Osteocyte (in vitro differentiated cells): ENCODE data around the gene RAPGEF5. TPM values are rescaled to one million over a fixed set of nuclear protein-coding genes. Genes with fewer than 3 reads are reported as not detected.

Experiments used
- DNase-seq: peaks from one replicate; pipeline ENCODE4 v3.0.0; 2021; ENCODE audit warnings: mixed read lengths; ENCODE audit not compliant: unreplicated experiment; ENCODE audit errors: extremely low spot score
- H3K27ac Mint-ChIP-seq: one replicate; pipeline ENCODE4 v1.8.0; 2021; ENCODE audit warnings: mild to moderate bottlenecking, mixed read lengths; ENCODE audit not compliant: unreplicated experiment
- H3K27me3 Mint-ChIP-seq: one replicate; pipeline ENCODE4 v1.8.0; 2021; ENCODE audit warnings: mixed read lengths; ENCODE audit not compliant: unreplicated experiment
- H3K36me3 Mint-ChIP-seq: one replicate; pipeline ENCODE4 v1.8.0; 2021; ENCODE audit warnings: mixed read lengths; ENCODE audit not compliant: unreplicated experiment
- H3K4me1 Mint-ChIP-seq: one replicate; pipeline ENCODE4 v1.8.0; 2021; ENCODE audit warnings: mixed read lengths; ENCODE audit not compliant: unreplicated experiment
- H3K4me3 Mint-ChIP-seq: one replicate; pipeline ENCODE4 v1.8.0; 2021; ENCODE audit warnings: mild to moderate bottlenecking, moderate library complexity, mixed read lengths; ENCODE audit not compliant: unreplicated experiment
- H3K9me3 Mint-ChIP-seq: one replicate; pipeline ENCODE4 v1.8.0; 2021; ENCODE audit warnings: mixed read lengths; ENCODE audit not compliant: unreplicated experiment
- total RNA-seq: library from RNA; stranded (reverse); gene quantifications from 2 replicates; pipeline ENCODE4 v1.2.1, GENCODE V29; 2021
- TF ChIP-seq, protein P1 (sequence below): fragments of 200-600 bp; sonication (generic); IDR thresholded peaks from 2 replicates; pipeline ENCODE4 v1.5.0; 2021; ENCODE audit warnings: antibody characterized with exemption, mild to moderate bottlenecking, moderate library complexity

Gene RAPGEF5
- total RNA-seq, 1 donor from 2014 or later = 0.27 TPM

DNA sequence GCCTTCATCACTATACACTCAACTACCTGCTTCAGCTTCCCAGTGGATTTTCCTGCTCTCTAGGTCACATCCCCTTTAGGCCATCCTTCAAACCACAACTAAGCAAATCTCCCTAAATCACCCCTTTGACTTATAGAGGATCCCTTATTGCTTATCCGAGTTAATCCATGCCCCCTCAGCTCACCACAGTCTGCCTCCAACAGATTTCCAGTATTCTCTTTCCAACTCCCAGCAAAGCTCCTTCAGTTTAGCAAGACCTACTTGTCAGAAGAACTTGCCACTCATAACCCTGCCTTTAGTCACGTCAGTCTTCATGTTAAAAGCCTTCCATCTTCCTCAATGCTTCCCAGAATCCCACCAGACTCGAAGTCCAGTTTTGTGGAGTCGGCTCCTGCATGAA lies 38.6 kb downstream of the RAPGEF5 start:
- Mint-ChIP-seq H3K4me3 (no peak overlapping the region), H3K4me1 (no peaks in the 10 kb centered on the region), H3K27me3 (peaks cover 2% of the 10 kb centered on the region), H3K36me3 (no peaks in the 10 kb centered on the region), H3K9me3 (no peaks in the 10 kb centered on the region), H3K27ac (no peak overlapping the region)
- TF ChIP-seq, protein P1, sequence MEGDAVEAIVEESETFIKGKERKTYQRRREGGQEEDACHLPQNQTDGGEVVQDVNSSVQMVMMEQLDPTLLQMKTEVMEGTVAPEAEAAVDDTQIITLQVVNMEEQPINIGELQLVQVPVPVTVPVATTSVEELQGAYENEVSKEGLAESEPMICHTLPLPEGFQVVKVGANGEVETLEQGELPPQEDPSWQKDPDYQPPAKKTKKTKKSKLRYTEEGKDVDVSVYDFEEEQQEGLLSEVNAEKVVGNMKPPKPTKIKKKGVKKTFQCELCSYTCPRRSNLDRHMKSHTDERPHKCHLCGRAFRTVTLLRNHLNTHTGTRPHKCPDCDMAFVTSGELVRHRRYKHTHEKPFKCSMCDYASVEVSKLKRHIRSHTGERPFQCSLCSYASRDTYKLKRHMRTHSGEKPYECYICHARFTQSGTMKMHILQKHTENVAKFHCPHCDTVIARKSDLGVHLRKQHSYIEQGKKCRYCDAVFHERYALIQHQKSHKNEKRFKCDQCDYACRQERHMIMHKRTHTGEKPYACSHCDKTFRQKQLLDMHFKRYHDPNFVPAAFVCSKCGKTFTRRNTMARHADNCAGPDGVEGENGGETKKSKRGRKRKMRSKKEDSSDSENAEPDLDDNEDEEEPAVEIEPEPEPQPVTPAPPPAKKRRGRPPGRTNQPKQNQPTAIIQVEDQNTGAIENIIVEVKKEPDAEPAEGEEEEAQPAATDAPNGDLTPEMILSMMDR = no peak
- no peak for DNase-seq

DNA sequence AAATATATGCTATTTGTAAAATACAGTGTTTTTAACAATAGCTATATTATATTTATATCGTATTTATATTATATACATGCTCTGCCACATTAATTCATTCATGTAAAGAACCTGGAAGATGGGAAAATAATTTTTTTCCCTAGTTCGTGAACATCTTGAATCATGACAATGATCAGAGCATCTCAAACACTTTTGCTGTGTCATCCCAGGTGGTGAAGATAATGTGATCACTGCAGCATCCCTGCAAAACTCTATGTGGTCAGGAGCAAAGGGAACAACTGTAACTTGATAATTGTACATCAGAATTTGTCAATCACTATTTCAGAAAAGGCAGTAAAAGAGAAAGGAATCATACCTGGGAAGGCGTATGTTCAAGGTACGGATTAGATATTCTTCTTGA lies 39.3 kb downstream of the RAPGEF5 start:
- H3K27ac Mint-ChIP-seq = no peak overlapping the region

DNA sequence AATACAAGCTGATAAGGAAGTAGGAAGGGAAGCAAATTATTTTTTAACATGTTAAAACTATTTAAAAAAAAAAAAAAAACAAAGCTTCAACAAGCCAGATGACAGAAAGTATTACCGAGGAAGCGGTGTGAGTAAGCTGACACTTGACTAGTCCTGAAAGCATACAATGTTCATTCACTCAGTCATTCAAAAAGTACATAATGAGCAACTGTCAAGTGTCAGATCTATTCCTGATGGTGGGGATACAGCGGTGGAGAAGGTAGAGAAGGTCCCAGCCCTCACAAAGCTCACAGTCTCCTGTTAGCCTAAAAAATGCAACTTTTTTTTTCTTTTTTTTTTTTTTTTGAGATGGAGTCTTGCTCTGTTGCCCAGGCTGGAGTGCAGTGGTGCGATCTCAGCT lies 40.0 kb downstream of the RAPGEF5 start:
- no peaks in the 10 kb centered on the region for H3K9me3 Mint-ChIP-seq
- H3K4me3 Mint-ChIP-seq = no peak overlapping the region
- H3K27me3 Mint-ChIP-seq = peaks cover 2% of the 10 kb centered on the region
- no peak for DNase-seq
- no peaks in the 10 kb centered on the region for H3K36me3 Mint-ChIP-seq
- no peaks in the 10 kb centered on the region for H3K4me1 Mint-ChIP-seq
- no peak overlapping the region for H3K27ac Mint-ChIP-seq
- TF ChIP-seq, protein P1 = no peak

More for the DNA sequence above, 39.3 kb downstream of the RAPGEF5 start:
- H3K9me3 Mint-ChIP-seq = no peaks in the 10 kb centered on the region
- TF ChIP-seq, protein P1 = no peak
- no peaks in the 10 kb centered on the region for H3K4me1 Mint-ChIP-seq
- DNase-seq = no peak
- H3K36me3 Mint-ChIP-seq = no peaks in the 10 kb centered on the region
- no peak overlapping the region for H3K4me3 Mint-ChIP-seq
- H3K27me3 Mint-ChIP-seq = peaks cover 2% of the 10 kb centered on the region

DNA sequence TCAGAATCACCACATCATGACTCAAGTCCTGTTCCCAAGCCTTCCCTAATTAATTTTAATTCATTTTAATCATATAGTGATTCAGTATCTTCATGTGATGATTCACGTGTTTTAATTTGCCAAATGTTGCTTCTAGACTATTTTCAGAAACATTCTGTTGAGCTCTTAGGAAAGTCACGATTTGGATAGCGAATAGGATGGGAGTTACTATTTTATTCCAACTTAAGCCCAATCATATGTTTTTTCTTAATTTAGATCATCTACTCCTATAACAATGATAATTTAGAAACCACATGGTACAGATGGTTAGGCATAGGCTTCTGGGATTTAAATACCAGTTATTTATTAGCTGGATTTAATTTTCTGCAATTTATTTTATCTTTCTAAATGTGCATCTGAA lies 49.1 kb downstream of the RAPGEF5 start:
- TF ChIP-seq, protein P1 = no peak
- DNase-seq = no peak
- Mint-ChIP-seq H3K4me1 (no peaks in the 10 kb centered on the region), H3K27ac (no peak overlapping the region), H3K27me3 (no peaks in the 10 kb centered on the region), H3K9me3 (peaks cover 12% of the 10 kb centered on the region), H3K4me3 (no peak overlapping the region), H3K36me3 (no peaks in the 10 kb centered on the region)

DNA sequence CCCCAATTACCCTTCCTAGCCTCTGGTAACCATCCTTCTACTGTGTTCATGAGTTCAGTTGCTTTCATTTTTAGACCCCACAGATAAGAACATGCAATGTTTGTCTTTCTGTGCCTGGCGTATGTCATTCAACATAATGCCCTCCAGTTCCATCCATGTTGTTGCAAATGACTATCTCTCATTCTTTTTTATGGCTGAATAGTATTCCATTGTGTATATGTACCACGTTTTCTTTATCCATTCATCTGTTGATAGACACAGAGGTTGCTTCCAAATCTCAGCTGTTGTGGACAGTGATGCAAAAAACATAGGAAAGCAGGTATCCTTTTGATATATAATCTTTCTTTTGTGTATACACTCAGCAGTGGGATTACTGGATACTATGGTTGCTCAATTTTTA lies 51.2 kb downstream of the RAPGEF5 start:
- no peak overlapping the region for H3K4me3 Mint-ChIP-seq
- no peak overlapping the region for H3K27ac Mint-ChIP-seq
- peaks cover 12% of the 10 kb centered on the region for H3K9me3 Mint-ChIP-seq
- H3K27me3 Mint-ChIP-seq = no peaks in the 10 kb centered on the region
- H3K4me1 Mint-ChIP-seq = no peaks in the 10 kb centered on the region
- no peaks in the 10 kb centered on the region for H3K36me3 Mint-ChIP-seq
- TF ChIP-seq, protein P1 = no peak
- DNase-seq = no peak
